Measurements from ENCODE around the gene MPHOSPH8. TPM values are rescaled to one million over a fixed set of nuclear protein-coding genes. Genes with fewer than 3 reads are reported as not detected.

Gene MPHOSPH8
- total RNA-seq, 4 donors from 2014 or later = 28.7 to 35.1 (median 31.7) TPM

- WGBS, 2 donors = 76 to 80% methylated on average over 10 of the region's 10 CpGs
- Histone ChIP-seq H3K27ac (no peak overlapping the region), H3K9me3 (no peaks in the 10 kb centered on the region), H3K4me1 (no peaks in the 10 kb centered on the region), H3K27me3 (no peaks in the 10 kb centered on the region), H3K4me3 (replicated peaks in 1 of 3) (no peak overlapping the region), H3K36me3 (no peaks in the 10 kb centered on the region)
- intact Hi-C loops (cut with DNase I) = no loop called here
- no peak for DNase-seq
- TF ChIP-seq POLR2A (IDR thresholded peaks at IDR 0.05) (no peak), CTCF (IDR thresholded peaks at IDR 0.05) (no peak)
These were observed 79.9 kb downstream of the MPHOSPH8 start for GRCh38 chr13:19713186-19713965.

DNA sequence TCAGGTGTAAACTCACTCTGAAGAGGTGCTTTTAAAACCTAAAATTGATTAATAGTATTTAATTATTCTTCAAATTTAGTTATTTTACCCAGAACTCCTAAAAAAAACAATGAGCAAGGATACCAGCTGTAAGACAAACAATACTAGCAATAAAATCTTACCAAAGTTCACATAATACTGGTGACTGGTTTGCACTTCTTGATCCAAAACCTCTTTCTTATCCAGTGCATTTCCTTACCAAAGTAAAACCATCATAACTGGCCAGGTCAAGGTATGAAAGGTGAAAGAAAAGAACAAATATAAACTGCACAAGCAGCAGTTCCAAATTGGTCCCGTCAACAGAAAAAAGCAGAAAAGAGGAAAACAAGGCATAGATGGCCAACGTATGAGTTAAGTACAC is 86.6 kb downstream of the MPHOSPH8 start:
- H3K36me3 ChIP-seq = no peaks in the 10 kb centered on the region
- no peak overlapping the region for H3K4me3 ChIP-seq (replicated peaks in 1 of 3)
- H3K4me1 ChIP-seq = no peaks in the 10 kb centered on the region
- no peak for DNase-seq
- no peak overlapping the region for H3K27ac ChIP-seq
- TF ChIP-seq CTCF (IDR thresholded peaks at IDR 0.05) (no peak), POLR2A (IDR thresholded peaks at IDR 0.05) (no peak)
- WGBS, 2 donors = 85 to 91% methylated on average over 2 of the region's 2 CpGs
- intact Hi-C loops (cut with DNase I) = no loop called here
- no peaks in the 10 kb centered on the region for H3K27me3 ChIP-seq
- H3K9me3 ChIP-seq = no peaks in the 10 kb centered on the region

Other genes starting within 250 kb of the MPHOSPH8 start
- not detected for gene TPTE2, start 72.1 kb upstream of the MPHOSPH8 start, total RNA-seq
- gene PSPC1, start 149.3 kb downstream of the MPHOSPH8 start, total RNA-seq = 10 to 100 TPM; 75.1 to 90.8 (median 86.8) TPM
- 10 to 100 TPM; 21.5 to 27.8 (median 24.7) TPM for gene ZMYM5, start 230.0 kb downstream of the MPHOSPH8 start, total RNA-seq

Data from thyroid gland (tissue), 4 donors.